Cortex of kidney (tissue), 1 donor: ENCODE measurements around the gene PRKCZ.
"Not testable (repeated sequence)": the region's sequence is repeated elsewhere in the genome, so short reads cannot be mapped to it uniquely, and the experiment has no call there.

ENCODE experiments used
- DNase-seq: peaks from one replicate; lab custom pipeline; 2025; lab: John Stamatoyannopoulos, UW

The PRKCZ gene

GRCh38 chr1:2115702-2116341, 65.6 kb downstream of the PRKCZ start:
- no peak for DNase-seq

GRCh38 chr1:2119886-2120285, 69.7 kb downstream of the PRKCZ start:
- no peak for DNase-seq

DNA sequence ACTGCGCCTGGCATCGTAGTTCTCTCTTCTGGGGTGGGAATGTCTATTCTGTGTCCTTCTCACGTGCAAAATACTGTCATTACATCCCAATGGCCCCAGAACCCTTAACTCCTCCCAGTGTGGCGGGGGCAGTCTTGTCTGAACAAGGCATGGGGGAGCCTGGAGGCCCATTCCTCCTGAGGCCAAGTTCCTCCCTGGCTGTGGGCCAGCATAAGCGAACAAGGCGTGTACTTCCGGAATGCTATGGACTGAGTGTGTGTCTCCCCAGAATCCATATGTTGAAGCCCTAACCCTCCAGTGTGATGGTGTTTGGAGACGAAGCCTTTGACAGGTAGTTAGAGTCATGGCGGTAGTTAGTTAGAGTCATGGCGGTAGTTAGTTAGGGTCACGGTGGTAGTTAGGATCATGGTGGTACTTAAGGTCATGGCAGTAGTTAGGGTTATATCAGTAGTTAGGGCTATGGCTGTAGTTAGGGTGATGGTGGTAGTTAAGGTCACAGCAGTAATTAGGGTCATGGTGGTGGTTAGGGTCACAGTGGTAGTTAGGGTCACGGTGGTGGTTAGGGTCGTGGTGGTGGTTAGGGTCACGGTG, 71.0 kb downstream of the PRKCZ start:
- DNase-seq, result no peak

DNA sequence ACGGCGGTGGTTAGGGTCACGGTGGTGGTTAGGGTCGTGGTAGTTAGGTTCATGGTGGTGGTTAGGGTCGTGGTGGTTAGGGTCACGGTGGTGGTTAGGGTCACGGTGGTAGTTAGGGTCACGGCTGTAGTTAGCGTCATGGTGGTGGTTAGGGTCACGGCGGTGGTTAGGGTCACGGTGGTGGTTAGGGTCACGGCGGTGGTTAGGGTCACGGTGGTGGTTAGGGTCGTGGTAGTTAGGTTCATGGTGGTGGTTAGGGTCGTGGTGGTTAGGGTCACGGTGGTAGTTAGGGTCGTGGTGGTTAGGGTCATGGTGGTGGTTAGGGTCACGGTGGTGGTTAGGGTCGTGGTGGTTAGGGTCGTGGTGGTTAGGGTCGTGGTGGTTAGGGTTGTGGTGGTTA, 71.6 kb downstream of the PRKCZ start:
- not testable (repeated sequence) for DNase-seq

DNA sequence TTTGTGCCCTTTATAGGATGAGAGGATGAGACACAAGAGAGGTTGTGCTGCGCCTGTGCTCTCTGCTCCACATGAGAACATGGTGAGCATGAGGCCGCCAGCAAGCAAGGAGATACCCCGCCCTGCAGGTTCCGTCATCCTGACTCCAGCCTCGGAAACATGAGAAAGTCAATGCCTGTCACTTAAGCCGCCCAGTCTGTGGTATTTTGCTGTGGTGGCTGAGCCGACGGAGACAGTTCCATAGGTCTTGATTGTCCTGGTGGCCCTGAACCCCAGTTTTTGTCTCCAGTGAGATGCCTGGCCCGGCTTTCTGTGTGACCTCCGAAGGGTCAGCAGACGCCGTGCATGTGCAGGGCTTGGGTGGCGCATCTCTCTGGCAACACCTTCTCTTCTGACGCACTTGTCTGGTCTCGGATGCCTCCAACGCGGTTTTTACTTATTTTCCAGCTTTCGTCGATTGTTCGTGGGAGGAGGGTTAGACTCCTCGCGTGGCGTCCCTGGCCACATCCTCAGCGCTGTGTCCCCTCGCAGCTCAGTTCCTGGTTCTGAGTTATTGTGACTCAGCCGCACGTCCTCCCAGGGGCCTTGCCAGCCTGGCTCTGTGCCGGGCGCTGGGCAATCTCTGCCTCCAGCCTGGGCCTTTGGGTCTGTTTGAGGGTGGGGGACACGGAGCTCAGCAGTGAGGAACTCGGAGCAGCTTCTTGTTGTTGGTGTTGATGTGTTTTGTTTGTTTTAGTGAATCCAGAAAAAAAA, 74.4 kb downstream of the PRKCZ start:
- no peak for DNase-seq

- DNase-seq, result no peak
Observed at GRCh38 chr1:2125350-2126211, 75.4 kb downstream of the PRKCZ start.

- DNase-seq, result no peak
Observed at GRCh38 chr1:2126331-2127186, 76.3 kb downstream of the PRKCZ start.

GRCh38 chr1:2127187-2128145, 77.3 kb downstream of the PRKCZ start:
- no peak for DNase-seq

- no peak for DNase-seq
Observed at GRCh38 chr1:2128189-2128901, 78.1 kb downstream of the PRKCZ start.

- no peak for DNase-seq
Observed at GRCh38 chr1:2129256-2129943, 79.2 kb downstream of the PRKCZ start.

GRCh38 chr1:2130156-2130555, 79.9 kb downstream of the PRKCZ start:
- DNase-seq, result no peak

DNA sequence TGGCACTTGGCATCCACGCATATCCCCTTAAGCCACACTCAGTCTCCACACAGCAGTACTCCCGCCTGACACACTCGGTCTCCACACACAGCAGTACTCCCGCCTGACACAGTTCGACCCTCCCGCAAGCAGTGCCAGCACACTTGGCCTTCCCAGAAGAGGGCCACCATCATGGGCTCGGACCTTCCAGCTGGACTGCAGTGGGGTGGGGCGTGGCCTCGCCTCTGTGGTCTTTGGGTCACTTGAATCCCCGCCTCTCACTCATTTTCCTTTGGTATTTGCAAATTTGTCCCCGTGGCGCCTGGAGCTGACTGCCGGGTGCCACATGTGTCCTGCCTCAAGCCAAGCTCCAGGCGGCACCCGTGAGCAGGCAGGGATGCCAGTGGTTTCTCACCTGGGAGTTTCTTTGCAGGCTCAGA, 80.7 kb downstream of the PRKCZ start:
- no peak for DNase-seq

GRCh38 chr1:2132222-2133038, 82.2 kb downstream of the PRKCZ start:
- DNase-seq, result no peak

DNA sequence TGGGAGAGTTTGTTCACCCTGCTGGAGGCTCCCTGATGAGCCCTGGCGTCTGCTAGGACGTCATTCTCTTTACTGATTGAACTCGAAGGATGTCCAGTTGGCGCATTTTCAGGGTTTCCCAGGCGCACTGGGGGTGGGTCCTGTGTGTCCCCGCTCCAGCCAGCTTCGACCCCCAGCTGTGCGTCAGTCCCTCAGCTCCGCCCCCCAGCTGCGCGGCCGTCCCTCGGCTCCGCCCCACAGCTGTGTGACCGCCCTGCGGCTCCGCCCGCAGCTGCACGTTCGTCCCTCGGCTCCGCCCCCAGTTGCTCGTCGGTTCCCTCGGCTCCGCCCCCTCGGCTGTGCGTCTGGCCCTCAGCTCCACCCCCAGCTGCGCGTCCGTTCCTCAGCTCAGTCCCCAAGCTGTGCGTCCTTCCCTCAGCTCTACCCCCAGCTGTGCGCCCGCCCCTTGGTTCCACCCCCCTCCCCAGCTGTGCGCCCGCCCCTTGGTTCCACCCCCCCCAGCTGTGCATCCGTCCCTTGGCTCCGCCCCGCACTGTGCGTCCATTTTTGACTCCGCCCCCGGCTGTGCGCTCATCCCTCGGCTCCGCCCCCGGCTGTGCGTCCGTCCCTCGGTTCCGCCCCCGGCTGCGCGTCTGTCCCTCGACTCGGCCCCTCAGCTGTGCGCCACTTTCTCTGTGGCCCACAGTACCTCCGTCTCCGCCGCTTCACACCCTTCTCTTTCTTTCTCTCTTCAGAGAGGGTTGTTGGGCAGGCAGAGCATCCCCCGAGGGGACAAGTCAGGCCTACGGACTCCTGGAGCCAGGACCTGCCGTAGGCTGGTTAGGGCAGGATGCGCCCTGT, 83.0 kb downstream of the PRKCZ start:
- DNase-seq, result no peak

- DNase-seq, result no peak
Observed at GRCh38 chr1:2133879-2134215, 83.6 kb downstream of the PRKCZ start.

GRCh38 chr1:2134266-2134620, 84.0 kb downstream of the PRKCZ start:
- no peak for DNase-seq

- no peak for DNase-seq
Observed at GRCh38 chr1:2134621-2135307, 84.6 kb downstream of the PRKCZ start.
